Measurements from ENCODE around the gene RNF169. TPM values are rescaled to one million over a fixed set of nuclear protein-coding genes. Genes with fewer than 3 reads are reported as not detected.

Gene RNF169
- total and polyA plus RNA-seq, 8 donors: 2.1 to 28.1 (median 8.2) TPM

- TF ChIP-seq EP300 (IDR thresholded peaks at IDR 0.05): no peak
- TF ChIP-seq POLR2AphosphoS5 (IDR thresholded peaks at IDR 0.05): no peak
- no peak for TF ChIP-seq CTCF (IDR thresholded peaks at IDR 0.05)
- Histone ChIP-seq H3K27me3 (no peaks in the 10 kb centered on the region), H3K9me3 (no peaks in the 10 kb centered on the region), H3K4me3 (no peak overlapping the region), H3K4me1 (no peaks in the 10 kb centered on the region), H3K27ac (no peak overlapping the region), H3K36me3 (peaks cover 23 to 80% (median 74%) of the 10 kb centered on the region in 4 donors)
- intact Hi-C loops (cut with DNase I; ENCODE audit: low total_unique reads): no loop called here
- 47 to 66% (median 54%) methylated on average over 2 of the region's 2 CpGs for WGBS, 5 donors
- no peak for DNase-seq
Measured at GRCh38 chr11:74840486-74840885, 91.8 kb downstream of the RNF169 start.

- no peaks in the 10 kb centered on the region for H3K27me3 ChIP-seq
- H3K9me3 ChIP-seq: no peaks in the 10 kb centered on the region
- peaks cover 8 to 80% (median 63%) of the 10 kb centered on the region in 4 donors for H3K36me3 ChIP-seq
- no peak overlapping the region for H3K4me3 ChIP-seq
- no peaks in the 10 kb centered on the region for H3K4me1 ChIP-seq
- DNase-seq: no peak
- 90 to 98% (median 97%) methylated on average over 11 to 13 of the region's 13 CpGs for WGBS, 5 donors
- TF ChIP-seq EP300 (IDR thresholded peaks at IDR 0.05) (no peak), POLR2AphosphoS5 (IDR thresholded peaks at IDR 0.05) (no peak), POLR2A (IDR thresholded peaks at IDR 0.05) (no peak), CTCF (IDR thresholded peaks at IDR 0.05) (no peak)
- no peak overlapping the region for H3K27ac ChIP-seq
- intact Hi-C loops (cut with DNase I; ENCODE audit: low total_unique reads): no loop called here
Measured at GRCh38 chr11:74842967-74843366, 94.3 kb downstream of the RNF169 start.

GRCh38 chr11:74844072-74844471 lies 95.4 kb downstream of the RNF169 start:
- Histone ChIP-seq H3K4me1 (no peaks in the 10 kb centered on the region), H3K36me3 (peaks cover 8 to 82% (median 60%) of the 10 kb centered on the region in 4 donors), H3K9me3 (no peaks in the 10 kb centered on the region), H3K4me3 (no peak overlapping the region), H3K27me3 (no peaks in the 10 kb centered on the region), H3K27ac (no peak overlapping the region)
- intact Hi-C loops (cut with DNase I; ENCODE audit: low total_unique reads): no loop called here
- WGBS, 5 donors: 89 to 94% (median 91%) methylated on average over 3 of the region's 3 CpGs
- DNase-seq: no peak
- TF ChIP-seq EP300 (IDR thresholded peaks at IDR 0.05) (no peak), POLR2A (IDR thresholded peaks at IDR 0.05) (no peak), CTCF (IDR thresholded peaks at IDR 0.05) (no peak), POLR2AphosphoS5 (IDR thresholded peaks at IDR 0.05) (no peak)

GRCh38 chr11:74844865-74845264 lies 96.2 kb downstream of the RNF169 start:
- no peak overlapping the region for H3K27ac ChIP-seq
- TF ChIP-seq EP300 (IDR thresholded peaks at IDR 0.05): no peak
- TF ChIP-seq POLR2A (IDR thresholded peaks at IDR 0.05): no peak
- no peak for TF ChIP-seq CTCF (IDR thresholded peaks at IDR 0.05)
- no peak for TF ChIP-seq POLR2AphosphoS5 (IDR thresholded peaks at IDR 0.05)
- H3K4me3 ChIP-seq: no peak overlapping the region
- no peaks in the 10 kb centered on the region for H3K9me3 ChIP-seq
- H3K4me1 ChIP-seq: no peaks in the 10 kb centered on the region
- 92 to 99% (median 97%) methylated on average over 4 of the region's 4 CpGs for WGBS, 5 donors
- DNase-seq: no peak
- H3K36me3 ChIP-seq: peaks cover 8 to 85% (median 64%) of the 10 kb centered on the region in 4 donors
- no peaks in the 10 kb centered on the region for H3K27me3 ChIP-seq
- intact Hi-C loops (cut with DNase I; ENCODE audit: low total_unique reads): no loop called here
